ENCODE measurements around the gene SPIB.
A peak's percentile ranks its signal among the peaks of the same experiment; 100 is the strongest.

The SPIB gene

DNA sequence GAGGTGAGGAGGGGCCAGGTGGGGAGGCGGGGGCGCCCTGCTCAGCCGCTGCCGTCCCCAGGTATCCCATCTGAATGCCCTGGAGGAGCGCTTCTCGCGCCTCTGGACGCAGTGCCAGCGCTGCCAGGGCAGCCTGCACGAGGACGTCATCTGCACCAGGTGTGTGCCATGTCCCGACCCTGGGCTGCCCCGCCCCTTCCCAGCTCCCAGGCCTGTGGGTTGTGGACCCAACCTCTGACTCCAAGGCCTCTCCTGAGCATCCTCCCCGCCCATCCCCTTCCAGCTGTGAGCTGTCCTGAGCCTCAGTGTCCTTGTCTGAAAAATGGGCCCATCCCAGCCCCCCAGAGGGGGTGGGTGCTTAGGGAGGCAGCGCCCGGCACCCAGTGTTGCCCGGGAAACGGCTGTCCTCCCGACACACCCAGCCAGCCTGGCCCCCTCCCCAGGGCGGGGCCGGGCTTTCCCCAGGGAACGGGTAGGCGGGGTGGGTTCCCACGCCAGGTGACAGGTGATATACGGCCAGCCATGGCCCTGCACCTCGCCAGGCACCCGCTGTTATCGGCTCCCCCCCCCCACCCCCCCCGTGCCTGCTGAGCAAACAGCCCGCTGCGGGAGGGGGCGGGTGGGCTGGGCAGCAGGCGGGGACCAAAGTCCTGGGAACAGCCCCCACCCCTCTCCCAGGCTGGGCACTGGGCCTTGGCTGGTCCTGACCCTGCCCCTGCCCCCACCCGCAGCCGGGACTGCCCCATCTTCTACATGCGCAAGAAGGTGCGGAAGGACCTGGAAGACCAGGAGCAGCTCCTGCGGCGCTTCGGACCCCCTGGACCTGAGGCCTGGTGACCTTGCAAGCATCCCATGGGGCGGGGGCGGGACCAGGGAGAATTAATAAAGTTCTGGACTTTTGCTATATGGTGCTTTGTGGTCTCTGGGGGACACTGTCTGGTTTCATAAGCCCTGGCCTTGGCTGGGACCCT is 1.3 kb upstream of the SPIB start:
- DNase-seq (ENCODE audit: extremely low read depth in 1 of 2, low read depth in 1 of 2): no peak

DNA sequence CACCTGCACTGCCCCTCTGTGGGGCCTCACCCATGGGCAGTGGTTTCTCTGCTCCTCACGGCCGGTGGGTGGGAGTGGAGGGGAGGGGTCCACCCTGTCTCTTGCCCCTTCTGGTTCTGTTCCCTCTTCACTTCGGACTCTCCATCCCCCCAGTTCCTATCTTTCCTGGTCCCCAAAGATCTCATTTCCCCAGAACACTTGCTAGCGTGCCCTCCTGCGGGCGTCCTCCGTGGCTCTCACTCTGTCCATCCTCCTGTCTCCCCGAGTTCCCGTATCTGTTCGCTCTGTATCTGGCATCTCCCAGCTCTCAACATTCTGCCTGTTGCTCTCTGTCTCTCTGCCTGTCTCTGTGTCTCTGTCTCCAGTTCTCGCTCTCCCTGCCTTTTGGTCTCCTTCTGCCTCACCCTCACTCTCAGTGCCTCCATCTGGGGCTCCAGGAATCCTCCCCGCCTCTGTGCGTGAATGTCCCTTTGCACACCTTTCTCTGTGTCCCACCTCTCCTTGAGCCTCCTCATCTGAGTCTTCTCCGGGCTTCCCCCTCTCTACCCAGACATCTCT is 363 bp downstream of the SPIB start:
- DNase-seq (ENCODE audit: extremely low read depth in 1 of 2, low read depth in 1 of 2): no peak

GRCh38 chr19:50419580-50420035 is 870 bp downstream of the SPIB start:
- no peak for DNase-seq (ENCODE audit: extremely low read depth in 1 of 2, low read depth in 1 of 2)

- no peak for DNase-seq (ENCODE audit: extremely low read depth in 1 of 2, low read depth in 1 of 2)
Measured at GRCh38 chr19:50420127-50420526, 1.4 kb downstream of the SPIB start.

GRCh38 chr19:50420808-50421207 is 2.1 kb downstream of the SPIB start:
- DNase-seq (ENCODE audit: extremely low read depth in 1 of 2, low read depth in 1 of 2): no peak

GRCh38 chr19:50422397-50423278 is 3.9 kb downstream of the SPIB start:
- no peak for DNase-seq (ENCODE audit: extremely low read depth in 1 of 2, low read depth in 1 of 2)

GRCh38 chr19:50423279-50424113 is 4.8 kb downstream of the SPIB start:
- DNase-seq (ENCODE audit: extremely low read depth in 1 of 2, low read depth in 1 of 2): no peak

GRCh38 chr19:50425581-50425980 is 6.8 kb downstream of the SPIB start:
- DNase-seq (ENCODE audit: extremely low read depth in 1 of 2, low read depth in 1 of 2): no peak

- no peak for DNase-seq (ENCODE audit: extremely low read depth in 1 of 2, low read depth in 1 of 2)
Measured at GRCh38 chr19:50427318-50427925, 8.7 kb downstream of the SPIB start.

- no peak for DNase-seq (ENCODE audit: extremely low read depth in 1 of 2, low read depth in 1 of 2)
Measured at GRCh38 chr19:50427997-50428425, 9.3 kb downstream of the SPIB start.

GRCh38 chr19:50428772-50429463 is 10.2 kb downstream of the SPIB start:
- no peak for DNase-seq (ENCODE audit: extremely low read depth in 1 of 2, low read depth in 1 of 2)

- no peak for DNase-seq (ENCODE audit: extremely low read depth in 1 of 2, low read depth in 1 of 2)
Measured at GRCh38 chr19:50430888-50431342, 12.2 kb downstream of the SPIB start.

DNA sequence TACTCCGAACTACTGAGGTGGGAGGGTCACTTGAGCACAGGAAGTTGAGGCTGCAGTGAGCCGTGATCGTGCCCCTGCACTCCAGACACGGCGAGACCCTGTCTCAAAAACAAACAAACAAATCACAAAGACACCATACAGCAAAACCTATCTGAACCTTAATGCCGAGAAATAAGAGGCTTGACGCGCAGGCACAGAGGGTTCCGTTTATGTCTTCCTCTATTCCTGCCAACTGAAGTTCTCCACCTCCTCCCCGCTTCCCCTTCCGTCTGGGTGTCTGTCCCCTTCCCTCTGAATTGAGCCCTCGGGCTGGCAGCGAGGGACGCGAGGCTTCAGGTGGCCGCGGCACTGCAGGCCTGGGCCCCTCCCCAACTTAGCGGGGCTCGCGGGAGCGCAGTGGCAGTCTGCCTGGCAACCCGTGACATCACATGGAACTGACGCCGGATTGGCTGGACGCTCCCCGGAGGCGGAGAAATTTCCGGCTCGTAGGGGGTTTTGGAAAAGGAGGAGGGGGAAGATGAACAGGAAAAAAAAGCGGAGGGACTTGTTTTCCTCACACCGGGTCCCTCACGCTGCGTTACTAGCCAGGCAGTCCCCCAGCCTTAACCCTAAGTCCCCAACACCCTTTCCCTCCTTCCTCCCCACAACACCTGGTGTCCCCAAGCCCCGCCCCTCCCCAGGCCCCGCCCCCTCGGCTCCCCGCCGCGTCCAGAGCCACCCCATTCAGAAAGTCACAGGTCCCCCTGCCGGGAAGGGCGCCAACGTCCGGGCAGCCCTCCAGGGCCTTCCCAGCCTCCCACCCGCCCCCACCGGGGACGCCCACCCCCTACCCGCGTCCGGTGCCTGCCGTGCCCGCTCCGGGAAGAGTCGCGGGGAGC is 12.8 kb downstream of the SPIB start:
- DNase-seq (ENCODE audit: extremely low read depth in 1 of 2, low read depth in 1 of 2): peak; percentile 63 to 83

- no peak for DNase-seq (ENCODE audit: extremely low read depth in 1 of 2, low read depth in 1 of 2)
Measured at GRCh38 chr19:50432221-50433028, 13.7 kb downstream of the SPIB start, which contains the start of gene MYBPC2. Gene MYBPC2, plus strand, starts transcription at chr19:50432892. Its CDS starts 62 bp downstream, at chr19:50432954.

DNA sequence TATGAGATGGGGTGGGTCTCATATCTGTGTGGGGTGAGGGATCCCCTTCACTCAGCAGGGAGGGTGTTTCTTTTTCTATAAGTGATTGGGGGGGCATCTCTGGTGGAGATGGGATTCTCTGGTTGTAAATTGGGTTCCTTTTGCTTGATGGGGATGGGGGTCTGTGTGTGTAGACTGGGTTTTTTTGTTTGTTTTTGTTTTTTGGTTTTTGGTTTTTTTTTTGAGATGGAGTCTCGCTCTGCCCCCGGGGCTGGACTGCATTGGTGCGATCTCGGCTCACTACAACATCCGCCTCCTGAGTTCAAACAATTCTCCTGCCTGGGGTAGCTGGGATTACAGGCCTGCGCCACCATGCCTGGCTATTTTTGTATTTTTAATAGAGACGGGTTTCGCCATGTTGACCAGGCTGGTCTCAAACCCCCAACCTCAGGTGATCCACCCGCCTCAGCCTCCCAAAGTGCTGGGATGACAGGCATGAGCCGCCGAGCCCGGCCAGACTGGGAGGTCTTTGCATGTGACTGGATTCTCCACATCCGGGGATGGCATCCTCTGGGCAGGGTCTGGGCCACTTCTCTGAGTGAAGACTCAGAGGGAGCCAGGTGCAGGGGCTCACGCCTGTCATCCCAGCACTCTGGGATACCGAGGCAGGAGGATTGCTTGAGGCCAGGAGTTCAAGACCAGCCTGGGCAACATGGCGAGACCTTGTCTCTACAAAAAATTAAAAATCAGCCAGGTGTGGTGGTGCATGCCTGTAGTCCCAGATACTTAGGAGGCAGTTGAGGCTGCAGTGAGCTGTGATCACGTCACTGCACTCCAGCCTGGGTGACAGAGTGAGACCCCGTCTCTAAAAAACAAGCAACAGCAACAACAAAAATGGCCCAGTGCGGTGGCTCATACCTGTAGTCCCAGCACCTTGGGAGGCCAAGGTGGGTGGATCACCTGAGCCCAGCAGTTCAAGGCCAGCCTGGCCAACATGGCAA is 14.8 kb downstream of the SPIB start:
- DNase-seq (ENCODE audit: extremely low read depth in 1 of 2, low read depth in 1 of 2): no peak

- DNase-seq (ENCODE audit: extremely low read depth in 1 of 2, low read depth in 1 of 2): no peak
Measured at GRCh38 chr19:50434525-50434924, 15.8 kb downstream of the SPIB start.

All from activated CD8-positive, alpha-beta memory T cell treated with anti-CD3 and anti-CD28 coated beads for 1 hour (primary cell).